ENCODE results near the gene TRABD. TPM values are rescaled to one million over a fixed set of nuclear protein-coding genes. Genes with fewer than 3 reads are reported as not detected.
A peak's percentile ranks its signal among the peaks of the same experiment; 100 is the strongest.
"Not testable (repeated sequence)": the region's sequence is repeated elsewhere in the genome, so short reads cannot be mapped to it uniquely, and the experiment has no call there.

Gene TRABD
- total RNA-seq, 2 donors from 2014 or later: 43.6 to 116 TPM

DNA sequence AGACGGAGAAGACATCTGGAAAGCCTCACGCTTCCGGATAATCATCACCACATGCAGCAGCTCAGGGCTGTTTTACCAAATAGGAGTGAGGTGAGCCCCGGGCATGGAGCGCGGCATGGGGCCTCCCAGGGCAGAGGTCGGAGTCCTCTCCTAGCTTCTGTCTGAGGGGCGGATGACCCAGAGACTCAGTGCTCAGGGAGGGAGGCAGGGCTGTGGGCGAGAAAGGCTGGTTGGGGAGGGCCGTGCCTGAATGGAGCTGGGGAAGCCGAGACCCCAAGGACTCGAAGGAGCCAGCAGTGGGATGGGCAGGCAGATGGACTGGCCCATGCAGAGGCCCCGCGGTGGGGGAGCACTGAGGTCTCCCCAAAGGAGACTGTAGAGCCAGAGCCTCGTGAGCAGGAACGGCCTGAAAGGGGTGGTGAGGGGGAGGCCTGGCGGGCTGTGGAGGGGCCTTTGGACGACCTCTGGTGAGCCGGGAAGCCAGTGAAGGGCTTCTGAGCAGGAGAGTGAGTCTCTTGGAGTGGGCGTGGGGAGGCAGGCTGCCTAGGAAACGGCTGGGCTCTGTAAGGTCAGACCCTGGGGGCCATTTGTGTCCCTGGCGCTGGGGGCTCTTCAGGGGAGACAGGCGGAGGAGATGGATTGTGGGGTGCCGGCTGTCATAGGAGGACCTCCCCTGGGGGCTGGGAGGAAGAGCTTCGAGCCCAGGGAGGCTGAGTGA is 39.8 kb upstream of the TRABD start:
- intact Hi-C loops (cut with DNase I): loop anchor here (10.0 kb wide), 1 partner anchor 221 kb away; no protein-coding TSS in a partner anchor
- no peak overlapping the region for H3K9ac ChIP-seq (ENCODE audit: low read depth in 2 of 2, low read length in 2 of 2)
- no peak overlapping the region for H3K4me3 ChIP-seq
- DNase-seq: no peak
- no peaks in the 10 kb centered on the region for H3K4me1 ChIP-seq
- no peaks in the 10 kb centered on the region for H3K36me3 ChIP-seq
- no peak overlapping the region for H3K27ac ChIP-seq
- no peaks in the 10 kb centered on the region for H3K27me3 ChIP-seq
- TF ChIP-seq CTCF (IDR thresholded peaks at IDR 0.05): no peak
- H3K9me3 ChIP-seq: no peaks in the 10 kb centered on the region

- H3K27ac ChIP-seq: no peak overlapping the region
- TF ChIP-seq CTCF (IDR thresholded peaks at IDR 0.05): peak; percentile 64
- DNase-seq: peak; percentile 64
- H3K4me1 ChIP-seq: no peaks in the 10 kb centered on the region
- intact Hi-C loops (cut with DNase I): loop anchor here (10.0 kb wide), 1 partner anchor 222 kb away; no protein-coding TSS in a partner anchor
- H3K27me3 ChIP-seq: no peaks in the 10 kb centered on the region
- H3K9ac ChIP-seq (ENCODE audit: low read depth in 2 of 2, low read length in 2 of 2): no peak overlapping the region
- no peaks in the 10 kb centered on the region for H3K9me3 ChIP-seq
- H3K36me3 ChIP-seq: no peaks in the 10 kb centered on the region
- no peak overlapping the region for H3K4me3 ChIP-seq
Observed at GRCh38 chr22:50146439-50147238, 39.1 kb upstream of the TRABD start.

DNA sequence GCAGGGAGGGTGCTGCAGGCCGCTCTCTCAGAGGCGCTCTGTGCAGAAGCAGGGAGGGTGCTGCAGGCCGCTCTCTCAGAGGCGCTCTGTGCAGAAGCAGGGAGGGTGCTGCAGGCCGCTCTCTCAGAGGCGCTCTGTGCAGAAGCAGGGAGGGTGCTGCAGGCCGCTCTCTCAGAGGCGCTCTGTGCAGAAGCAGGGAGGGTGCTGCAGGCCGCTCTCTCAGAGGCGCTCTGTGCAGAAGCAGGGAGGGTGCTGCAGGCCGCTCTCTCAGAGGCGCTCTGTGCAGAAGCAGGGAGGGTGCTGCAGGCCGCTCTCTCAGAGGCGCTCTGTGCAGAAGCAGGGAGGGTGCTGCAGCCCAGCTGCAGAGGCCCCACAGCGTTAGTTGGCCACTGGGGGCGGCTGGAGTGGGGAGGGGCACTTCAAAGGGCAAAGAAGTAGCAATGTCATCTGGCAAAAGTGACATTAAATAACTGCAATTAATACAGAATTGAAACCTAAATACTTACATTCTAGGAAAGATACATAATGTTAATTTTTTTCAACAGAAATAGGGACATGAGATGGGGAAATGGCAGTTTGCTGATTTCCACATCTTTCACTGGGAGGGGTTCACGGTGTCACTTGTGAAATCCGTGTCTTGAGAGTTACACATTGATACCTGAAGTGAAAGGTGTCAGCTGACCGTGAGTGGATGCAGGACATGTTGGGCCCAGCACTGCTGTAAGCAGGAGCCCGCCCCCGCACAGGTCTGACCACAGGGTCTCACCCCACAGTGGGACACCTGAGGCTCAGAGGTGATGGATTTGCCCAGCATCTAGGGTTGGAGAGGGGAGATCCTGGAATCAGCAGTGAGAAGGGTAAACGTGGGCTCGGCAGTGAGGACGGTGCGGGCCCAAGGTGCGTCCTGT is 38.2 kb upstream of the TRABD start:
- H3K36me3 ChIP-seq; H3K27ac ChIP-seq; H3K27me3 ChIP-seq; H3K4me1 ChIP-seq; H3K4me3 ChIP-seq; H3K9me3 ChIP-seq; DNase-seq; H3K9ac ChIP-seq (ENCODE audit: low read depth in 2 of 2, low read length in 2 of 2): not testable (repeated sequence)
- intact Hi-C loops (cut with DNase I): loop anchor here (10.0 kb wide), 1 partner anchor 223 kb away; no protein-coding TSS in a partner anchor

- Histone ChIP-seq H3K27me3 (no peaks in the 10 kb centered on the region), H3K4me1 (no peaks in the 10 kb centered on the region), H3K36me3 (no peaks in the 10 kb centered on the region), H3K27ac (no peak overlapping the region), H3K4me3 (no peak overlapping the region), H3K9ac (ENCODE audit: low read depth in 2 of 2, low read length in 2 of 2) (no peak overlapping the region), H3K9me3 (no peaks in the 10 kb centered on the region)
- no peak for TF ChIP-seq CTCF (IDR thresholded peaks at IDR 0.05)
- intact Hi-C loops (cut with DNase I): loop anchor here (10.0 kb wide), 1 partner anchor 223 kb away; no protein-coding TSS in a partner anchor
- DNase-seq: no peak
Observed at GRCh38 chr22:50148166-50148500, 37.6 kb upstream of the TRABD start.

- no peak overlapping the region for H3K27ac ChIP-seq
- no peaks in the 10 kb centered on the region for H3K4me1 ChIP-seq
- H3K4me3 ChIP-seq: no peak overlapping the region
- intact Hi-C loops (cut with DNase I): loop anchor here (10.0 kb wide), 1 partner anchor 224 kb away; no protein-coding TSS in a partner anchor
- no peaks in the 10 kb centered on the region for H3K9me3 ChIP-seq
- DNase-seq: peak; percentile 61
- peak; percentile 77 for TF ChIP-seq CTCF (IDR thresholded peaks at IDR 0.05)
- no peak overlapping the region for H3K9ac ChIP-seq (ENCODE audit: low read depth in 2 of 2, low read length in 2 of 2)
- H3K36me3 ChIP-seq: no peaks in the 10 kb centered on the region
- no peaks in the 10 kb centered on the region for H3K27me3 ChIP-seq
Observed at GRCh38 chr22:50148991-50149721, 36.6 kb upstream of the TRABD start.
